Endothelial cell of umbilical vein (primary cell): ENCODE measurements around the gene MME. TPM values are rescaled to one million over a fixed set of nuclear protein-coding genes. Genes with fewer than 3 reads are reported as not detected.

Experiments used
- BruUV-seq: library from RNA; stranded (reverse); fragments of 400-500 nt; replicated peaks from 2 replicates; lab custom pipeline; 2021; lab: Mats Ljungman, UMichigan
- CTCF ChIA-PET: fragments of 300-600, 350-600 bp; sonication (Branson Sonifier 250); formaldehyde crosslinking; loops from one replicate; lab custom pipeline; 2021; ENCODE audit warnings: antibody characterized with exemption, inconsistent platforms; lab: Charles Lee
- POLR2A ChIA-PET: fragments of 300-600, 350-600 bp; sonication (Branson Sonifier 250); formaldehyde crosslinking; loops from one replicate; lab custom pipeline; 2021; ENCODE audit warnings: antibody characterized with exemption, inconsistent platforms; lab: Charles Lee
- DNase-seq: peaks from one replicate; pipeline ENCODE4 v3.0.0-alpha.2; 2011; ENCODE audit warnings: low read depth, low spot score
- FAIRE-seq: peaks from 2 replicates; lab custom pipeline; 2011; peaks lifted over from hg19 to GRCh38; lab: Jason Lieb, UNC
- H2AFZ ChIP-seq: 2 replicates; pipeline ENCODE4 v1.6.0; 2012; ENCODE audit warnings: low read depth, low read length, control low read depth, inconsistent platforms
- H3K27ac ChIP-seq: 2 replicates; pipeline ENCODE4 v1.5.1; 2011; ENCODE audit warnings: low read depth, mild to moderate bottlenecking, control low read depth, low read length, moderate library complexity; ENCODE audit not compliant: insufficient read depth
- H3K27me3 ChIP-seq, 2 experiments: 2 replicates each; pipeline versions ENCODE4 v1.6.0 to v1.6.1; 2011; ENCODE audit warnings: low read length in 2 of 2, mixed read lengths in 1 of 2; ENCODE audit not compliant: control insufficient read depth in 2 of 2, insufficient read depth in 2 of 2
- H3K36me3 ChIP-seq, 2 experiments: 2 replicates in 1 of 2; 3 replicates in 1 of 2; pipeline ENCODE4 v1.5.1; 2011; ENCODE audit warnings: low read length in 2 of 2, mild to moderate bottlenecking in 1 of 2, moderate library complexity in 1 of 2; ENCODE audit not compliant: control insufficient read depth in 2 of 2, insufficient read depth in 2 of 2; ENCODE audit errors: extremely low read depth in 1 of 2
- H3K4me1 ChIP-seq: 3 replicates; pipeline ENCODE4 v1.5.1; 2011; ENCODE audit warnings: mild to moderate bottlenecking, low read length; ENCODE audit not compliant: control insufficient read depth, insufficient read depth; ENCODE audit errors: extremely low read depth
- H3K4me2 ChIP-seq: 2 replicates; pipeline ENCODE4 v1.6.1; 2011; ENCODE audit warnings: low read length, control low read depth, mixed read lengths; ENCODE audit not compliant: insufficient read depth
- H3K4me3 ChIP-seq, 3 experiments: fragments of 200-600 bp in 1 of 3; sonication (generic), shearing (Covaris generic) in 1 of 3; replicated peaks in 1 of 3; 2 replicates each; pipeline ENCODE4 v1.5.1; 2011 to 2016; ENCODE audit warnings: control low read depth in 3 of 3, low read length in 3 of 3, mild to moderate bottlenecking in 2 of 3, inconsistent platforms in 1 of 3, low read depth in 1 of 3, moderate library complexity in 1 of 3; ENCODE audit not compliant: insufficient read depth in 1 of 3
- H3K79me2 ChIP-seq: 2 replicates; pipeline ENCODE4 v1.6.0; 2012; ENCODE audit warnings: low read length, inconsistent platforms; ENCODE audit not compliant: control insufficient read depth, insufficient read depth
- H3K9ac ChIP-seq: replicated peaks from 2 replicates; pipeline ENCODE3; 2011; ENCODE audit warnings: low read length, control low read depth; ENCODE audit not compliant: insufficient read depth; ENCODE audit errors: extremely low read depth
- H3K9me1 ChIP-seq: replicated peaks from 3 replicates; pipeline ENCODE4 v1.6.0; 2011; ENCODE audit warnings: mild to moderate bottlenecking, low read length; ENCODE audit not compliant: control insufficient read depth, insufficient read depth; ENCODE audit errors: extremely low read depth
- H3K9me3 ChIP-seq: replicated peaks from 2 replicates; pipeline ENCODE4 v1.5.1; 2012; ENCODE audit warnings: low read length, inconsistent platforms; ENCODE audit not compliant: control insufficient read depth, insufficient read depth
- H4K20me1 ChIP-seq: replicated peaks from 2 replicates; pipeline ENCODE3; 2011; ENCODE audit warnings: mild to moderate bottlenecking, low read length; ENCODE audit not compliant: control insufficient read depth, insufficient read depth; ENCODE audit errors: extremely low read depth
- EZH2 ChIP-seq: IDR thresholded peaks from 2 replicates; pipeline ENCODE4 v1.6.1; 2012; ENCODE audit warnings: borderline replicate concordance, low read depth, mild to moderate bottlenecking, moderate library complexity, low read length, inconsistent platforms; ENCODE audit not compliant: severe bottlenecking
- FOS ChIP-seq: IDR thresholded peaks from 2 replicates; pipeline ENCODE4 v1.6.1; 2011; ENCODE audit warnings: mild to moderate bottlenecking, low read length, moderate library complexity, borderline replicate concordance; ENCODE audit not compliant: insufficient read depth
- GATA2 ChIP-seq: IDR thresholded peaks from 2 replicates; pipeline ENCODE4 v1.7.0; 2011; ENCODE audit warnings: low read depth, mild to moderate bottlenecking, moderate library complexity, mixed read lengths, low read length; ENCODE audit not compliant: insufficient read length, insufficient read depth
- JUN ChIP-seq: IDR thresholded peaks from 2 replicates; pipeline ENCODE4 v1.6.1; 2011; ENCODE audit warnings: borderline replicate concordance, low read depth; ENCODE audit not compliant: insufficient read length, insufficient read depth
- MYC ChIP-seq: IDR thresholded peaks from one replicate; pipeline ENCODE4 v1.6.1; 2011; ENCODE audit warnings: mild to moderate bottlenecking, low read depth, low read length
- POLR2A ChIP-seq: IDR thresholded peaks from 2 replicates; pipeline ENCODE4 v1.6.1; 2012; ENCODE audit warnings: low read depth, mild to moderate bottlenecking, control low read depth, low read length
- POLR2AphosphoS5 ChIP-seq: IDR thresholded peaks from 2 replicates; pipeline ENCODE4 v1.6.1; 2012; ENCODE audit warnings: low read depth, mild to moderate bottlenecking, control low read depth, low read length, moderate library complexity; ENCODE audit not compliant: insufficient read depth
- dilution Hi-C: fragments of 300-500 bp; cut with MboI; formaldehyde crosslinking; loops from one replicate; pipeline ENCODE4 v1.15.0; 2019; ENCODE audit warnings: low sequenced_read_pairs; ENCODE audit not compliant: extremely low pct_ligation_motif_present
- intact Hi-C: fragments of 100-400 bp; cut with micrococcal nuclease; formaldehyde crosslinking; loops from one replicate; pipeline ENCODE4 v1.10.0; 2022
- polyA plus RNA-seq, 4 experiments: library from polyadenylated mRNA; depleted of rRNA in 3 of 4; stranded (reverse) in 3 of 4; unstranded in 1 of 4; fragments of >200 nt; gene quantifications; 2 replicates each; pipeline versions ENCODE4 v1.2.1 to v1.2.3, GENCODE V29; 2011 to 2012; ENCODE audit warnings: missing spikeins in 1 of 4
- total RNA-seq: library from RNA; stranded (reverse); gene quantifications from 2 replicates; pipeline ENCODE4 v1.2.3, GENCODE V29; 2021
- TF ChIP-seq, protein P1 (sequence below), 2 donors: IDR thresholded peaks; 1 replicate in 1 of 2; 2 replicates in 1 of 2; pipeline ENCODE4 v1.5.1; 2011; ENCODE audit warnings: low read length in 2 of 2, mild to moderate bottlenecking in 2 of 2, moderate library complexity in 2 of 2, control low read depth in 1 of 2, inconsistent platforms in 1 of 2, low read depth in 1 of 2; ENCODE audit not compliant: insufficient read depth in 1 of 2; ENCODE audit errors: extremely low read depth in 1 of 2
- TF ChIP-seq, protein P2 (sequence below): IDR thresholded peaks from 2 replicates; pipeline ENCODE4 v1.6.1; 2011; ENCODE audit not compliant: insufficient read depth, insufficient read length

MME gene
- total and polyA plus RNA-seq, 2 donors (not counting 3 experiments of a cell fraction or from before 2014, with no cell fraction given), result 6.0 to 10.5 TPM

DNA sequence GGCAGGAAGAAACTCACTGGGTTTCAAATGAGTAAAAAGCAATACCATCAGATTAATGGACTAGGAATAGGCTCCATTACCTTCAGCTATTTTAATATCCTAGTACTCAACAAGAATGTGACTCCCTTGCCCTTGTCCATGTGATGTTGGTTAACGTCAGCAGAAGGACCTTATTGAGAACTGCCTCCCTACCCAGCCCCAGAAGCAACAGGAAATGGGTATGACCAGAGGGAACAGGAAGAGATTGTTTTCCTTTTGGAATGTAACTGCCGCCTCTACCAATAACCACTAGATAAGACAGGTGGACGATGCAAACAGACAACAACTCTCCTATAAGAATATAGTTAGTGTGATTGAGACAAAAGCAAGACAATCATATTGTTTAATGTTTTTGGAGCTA is 10.4 kb upstream of the MME start:
- FAIRE-seq (peak; percentile 59), DNase-seq (peak; percentile 83)
- Histone ChIP-seq H4K20me1 (no peaks in the 10 kb centered on the region), H3K9me3 (no peaks in the 10 kb centered on the region), H2AFZ (peak overlapping the region; percentile 60), H3K4me2 (peak overlapping the region; percentile 34), H3K27me3 (no peaks in the 10 kb centered on the region), H3K9me1 (no peaks in the 10 kb centered on the region), H3K4me3 (no peak overlapping the region), H3K79me2 (no peaks in the 10 kb centered on the region), H3K9ac (peak overlapping the region; percentile 67), H3K27ac (peak overlapping the region; percentile 93), H3K36me3 (no peaks in the 10 kb centered on the region), H3K4me1 (peaks cover 27% of the 10 kb centered on the region)
- ChIA-PET CTCF (interaction anchor here (2.1 kb wide), 1 partner anchor 10 kb away, joined by 6 read pairs; the partner anchor contains the start of gene MME), POLR2A (no interaction called here)
- TF ChIP-seq POLR2A (peak; percentile 26), MYC (no peak), POLR2AphosphoS5 (peak; percentile 77), GATA2 (peak; percentile 68), FOS (peak; percentile 59), JUN (peak; percentile 9), EZH2 (no peak)
- TF ChIP-seq, protein P1, sequence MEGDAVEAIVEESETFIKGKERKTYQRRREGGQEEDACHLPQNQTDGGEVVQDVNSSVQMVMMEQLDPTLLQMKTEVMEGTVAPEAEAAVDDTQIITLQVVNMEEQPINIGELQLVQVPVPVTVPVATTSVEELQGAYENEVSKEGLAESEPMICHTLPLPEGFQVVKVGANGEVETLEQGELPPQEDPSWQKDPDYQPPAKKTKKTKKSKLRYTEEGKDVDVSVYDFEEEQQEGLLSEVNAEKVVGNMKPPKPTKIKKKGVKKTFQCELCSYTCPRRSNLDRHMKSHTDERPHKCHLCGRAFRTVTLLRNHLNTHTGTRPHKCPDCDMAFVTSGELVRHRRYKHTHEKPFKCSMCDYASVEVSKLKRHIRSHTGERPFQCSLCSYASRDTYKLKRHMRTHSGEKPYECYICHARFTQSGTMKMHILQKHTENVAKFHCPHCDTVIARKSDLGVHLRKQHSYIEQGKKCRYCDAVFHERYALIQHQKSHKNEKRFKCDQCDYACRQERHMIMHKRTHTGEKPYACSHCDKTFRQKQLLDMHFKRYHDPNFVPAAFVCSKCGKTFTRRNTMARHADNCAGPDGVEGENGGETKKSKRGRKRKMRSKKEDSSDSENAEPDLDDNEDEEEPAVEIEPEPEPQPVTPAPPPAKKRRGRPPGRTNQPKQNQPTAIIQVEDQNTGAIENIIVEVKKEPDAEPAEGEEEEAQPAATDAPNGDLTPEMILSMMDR (IDR thresholded peaks at IDR 0.05; ENCODE audit: extremely low read depth in 1 of 2, insufficient read depth in 1 of 2, low read depth in 1 of 2, low read length in 2 of 2), result no peak
- TF ChIP-seq, protein P2, sequence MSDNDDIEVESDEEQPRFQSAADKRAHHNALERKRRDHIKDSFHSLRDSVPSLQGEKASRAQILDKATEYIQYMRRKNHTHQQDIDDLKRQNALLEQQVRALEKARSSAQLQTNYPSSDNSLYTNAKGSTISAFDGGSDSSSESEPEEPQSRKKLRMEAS, result no peak
- dilution Hi-C loops (no loop called here), intact Hi-C loops (loop anchor here (1.0 to 5.0 kb wide), 2 partner anchors 45 to 747 kb away; partner anchors contain the start of gene DHX36)
- no TSS peak for BruUV-seq
